ENCODE results near the gene CLEC9A. TPM values are rescaled to one million over a fixed set of nuclear protein-coding genes. Genes with fewer than 3 reads are reported as not detected.

The CLEC9A gene
- total RNA-seq, 2 donors from 2014 or later, result 0.47 TPM; not detected in 1

DNA sequence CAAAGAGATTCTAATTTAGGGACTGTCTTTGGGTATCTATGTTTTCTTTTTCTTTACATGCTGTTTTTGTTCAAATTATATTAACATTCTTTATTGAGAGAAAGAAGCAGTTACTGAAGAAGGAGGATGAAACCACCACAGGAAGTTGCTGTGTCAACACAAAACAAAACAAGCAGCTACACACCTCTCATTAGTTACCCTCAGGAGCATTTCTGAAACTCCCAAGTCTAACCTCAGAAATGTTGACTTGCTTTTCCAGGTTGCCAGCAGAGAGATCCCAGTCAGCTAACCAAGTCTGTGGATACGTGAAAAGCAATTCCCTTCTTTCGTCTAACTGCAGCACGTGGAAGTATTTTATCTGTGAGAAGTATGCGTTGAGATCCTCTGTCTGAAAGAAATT, 34.8 kb downstream of the CLEC9A start:
- no peak overlapping the region for H3K4me3 ChIP-seq
- intact Hi-C loops (cut with DNase I), result no loop called here
- H3K36me3 ChIP-seq, result no peaks in the 10 kb centered on the region
- no peak overlapping the region for H3K9ac ChIP-seq (ENCODE audit: low read depth in 2 of 2, low read length in 2 of 2)
- no peak for DNase-seq
- H3K4me1 ChIP-seq, result no peaks in the 10 kb centered on the region
- TF ChIP-seq, protein P1, sequence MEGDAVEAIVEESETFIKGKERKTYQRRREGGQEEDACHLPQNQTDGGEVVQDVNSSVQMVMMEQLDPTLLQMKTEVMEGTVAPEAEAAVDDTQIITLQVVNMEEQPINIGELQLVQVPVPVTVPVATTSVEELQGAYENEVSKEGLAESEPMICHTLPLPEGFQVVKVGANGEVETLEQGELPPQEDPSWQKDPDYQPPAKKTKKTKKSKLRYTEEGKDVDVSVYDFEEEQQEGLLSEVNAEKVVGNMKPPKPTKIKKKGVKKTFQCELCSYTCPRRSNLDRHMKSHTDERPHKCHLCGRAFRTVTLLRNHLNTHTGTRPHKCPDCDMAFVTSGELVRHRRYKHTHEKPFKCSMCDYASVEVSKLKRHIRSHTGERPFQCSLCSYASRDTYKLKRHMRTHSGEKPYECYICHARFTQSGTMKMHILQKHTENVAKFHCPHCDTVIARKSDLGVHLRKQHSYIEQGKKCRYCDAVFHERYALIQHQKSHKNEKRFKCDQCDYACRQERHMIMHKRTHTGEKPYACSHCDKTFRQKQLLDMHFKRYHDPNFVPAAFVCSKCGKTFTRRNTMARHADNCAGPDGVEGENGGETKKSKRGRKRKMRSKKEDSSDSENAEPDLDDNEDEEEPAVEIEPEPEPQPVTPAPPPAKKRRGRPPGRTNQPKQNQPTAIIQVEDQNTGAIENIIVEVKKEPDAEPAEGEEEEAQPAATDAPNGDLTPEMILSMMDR (IDR thresholded peaks at IDR 0.05), result no peak
- no peaks in the 10 kb centered on the region for H3K27me3 ChIP-seq
- H3K27ac ChIP-seq, result no peak overlapping the region
- H3K9me3 ChIP-seq, result no peaks in the 10 kb centered on the region

- H3K27me3 ChIP-seq, result no peaks in the 10 kb centered on the region
- H3K4me1 ChIP-seq, result no peaks in the 10 kb centered on the region
- DNase-seq, result no peak
- intact Hi-C loops (cut with DNase I), result no loop called here
- H3K36me3 ChIP-seq, result no peaks in the 10 kb centered on the region
- H3K9me3 ChIP-seq, result no peaks in the 10 kb centered on the region
- H3K27ac ChIP-seq, result no peak overlapping the region
- no peak overlapping the region for H3K4me3 ChIP-seq
- H3K9ac ChIP-seq (ENCODE audit: low read depth in 2 of 2, low read length in 2 of 2), result no peak overlapping the region
- TF ChIP-seq, protein P1 (IDR thresholded peaks at IDR 0.05), result no peak
Measured at GRCh38 chr12:10067264-10067663, 36.8 kb downstream of the CLEC9A start.

GRCh38 chr12:10067942-10068341, 37.5 kb downstream of the CLEC9A start:
- no peak overlapping the region for H3K4me3 ChIP-seq
- TF ChIP-seq, protein P1 (IDR thresholded peaks at IDR 0.05), result no peak
- no peak overlapping the region for H3K9ac ChIP-seq (ENCODE audit: low read depth in 2 of 2, low read length in 2 of 2)
- no peak for DNase-seq
- intact Hi-C loops (cut with DNase I), result no loop called here
- no peaks in the 10 kb centered on the region for H3K4me1 ChIP-seq
- peak overlapping the region; percentile 25 for H3K27ac ChIP-seq
- no peaks in the 10 kb centered on the region for H3K27me3 ChIP-seq
- no peaks in the 10 kb centered on the region for H3K9me3 ChIP-seq
- H3K36me3 ChIP-seq, result no peaks in the 10 kb centered on the region

DNA sequence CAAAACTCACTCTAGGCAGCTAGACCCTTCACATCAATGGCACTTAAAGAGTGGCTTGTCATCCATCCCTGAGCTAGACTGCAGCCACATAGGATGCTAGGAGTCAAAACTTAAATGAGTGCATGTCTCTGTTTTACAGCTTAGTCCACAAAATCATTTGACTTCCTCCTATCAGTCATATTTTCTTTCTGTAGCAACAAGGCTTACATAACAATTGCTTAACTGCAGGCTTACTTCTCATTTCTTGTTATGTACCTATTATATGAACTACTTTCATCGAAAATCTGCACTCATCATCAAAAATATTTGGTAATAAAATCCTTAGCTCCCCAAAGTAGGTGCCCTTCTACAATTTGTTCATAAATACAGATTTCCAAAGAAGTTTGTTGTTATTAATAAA, 38.2 kb downstream of the CLEC9A start:
- no peaks in the 10 kb centered on the region for H3K4me1 ChIP-seq
- no peaks in the 10 kb centered on the region for H3K36me3 ChIP-seq
- peak overlapping the region; percentile 25 for H3K27ac ChIP-seq
- H3K4me3 ChIP-seq, result no peak overlapping the region
- intact Hi-C loops (cut with DNase I), result no loop called here
- no peaks in the 10 kb centered on the region for H3K9me3 ChIP-seq
- no peak for DNase-seq
- no peak overlapping the region for H3K9ac ChIP-seq (ENCODE audit: low read depth in 2 of 2, low read length in 2 of 2)
- H3K27me3 ChIP-seq, result no peaks in the 10 kb centered on the region
- TF ChIP-seq, protein P1 (IDR thresholded peaks at IDR 0.05), result no peak

- no peak for DNase-seq
- Histone ChIP-seq H3K4me3 (no peak overlapping the region), H3K9ac (ENCODE audit: low read depth in 2 of 2, low read length in 2 of 2) (no peak overlapping the region), H3K9me3 (no peaks in the 10 kb centered on the region), H3K27me3 (no peaks in the 10 kb centered on the region), H3K4me1 (no peaks in the 10 kb centered on the region), H3K27ac (peak overlapping the region; percentile 25), H3K36me3 (no peaks in the 10 kb centered on the region)
- TF ChIP-seq, protein P1 (IDR thresholded peaks at IDR 0.05), result no peak
- intact Hi-C loops (cut with DNase I), result no loop called here
Measured at GRCh38 chr12:10069099-10069498, 38.6 kb downstream of the CLEC9A start.

- no peak overlapping the region for H3K4me3 ChIP-seq
- H3K4me1 ChIP-seq, result no peaks in the 10 kb centered on the region
- no peak overlapping the region for H3K9ac ChIP-seq (ENCODE audit: low read depth in 2 of 2, low read length in 2 of 2)
- H3K36me3 ChIP-seq, result no peaks in the 10 kb centered on the region
- H3K27me3 ChIP-seq, result no peaks in the 10 kb centered on the region
- intact Hi-C loops (cut with DNase I), result no loop called here
- TF ChIP-seq, protein P1 (IDR thresholded peaks at IDR 0.05), result no peak
- no peak overlapping the region for H3K27ac ChIP-seq
- no peaks in the 10 kb centered on the region for H3K9me3 ChIP-seq
- DNase-seq, result no peak
Measured at GRCh38 chr12:10069976-10070375, 39.5 kb downstream of the CLEC9A start.

Measured in colonic mucosa (tissue), 4 donors.